A673 (cell line): Measurements from ENCODE around the gene ULK1. TPM values are rescaled to one million over a fixed set of nuclear protein-coding genes. Genes with fewer than 3 reads are reported as not detected.

Experiments
- BruUV-seq: library from RNA; stranded (reverse); fragments of 400-500 nt; replicated peaks from 2 replicates; lab custom pipeline; 2021; lab: Mats Ljungman, UMichigan
- CTCF ChIA-PET: fragments of 300-600 bp; sonication (Branson Sonifier 250); formaldehyde crosslinking; loops from one replicate; lab custom pipeline; 2022; ENCODE audit warnings: antibody characterized with exemption; lab: Charles Lee
- POLR2A ChIA-PET: fragments of 300-600 bp; sonication (Branson Sonifier 250); formaldehyde crosslinking; loops from one replicate; lab custom pipeline; 2022; ENCODE audit warnings: antibody characterized with exemption; ENCODE audit not compliant: low non-redundant PET; lab: Charles Lee
- DNase-seq: peaks from one replicate; pipeline ENCODE4 v3.0.0-alpha.2; 2015; ENCODE audit warnings: low spot score
- H3K27ac ChIP-seq: fragments of 200-600 bp; sonication (generic); 2 replicates; pipeline ENCODE4 v1.5.1; 2016; ENCODE audit warnings: mixed run types, low read depth, mild to moderate bottlenecking, mixed read lengths, antibody characterized with exemption, low read length; ENCODE audit not compliant: poor library complexity, severe bottlenecking
- H3K27me3 ChIP-seq: fragments of 200-600 bp; sonication (generic); replicated peaks from 2 replicates; pipeline ENCODE4 v1.6.1; 2017; ENCODE audit warnings: mixed run types, low read depth, mild to moderate bottlenecking, mixed read lengths, antibody characterized with exemption, low read length; ENCODE audit not compliant: insufficient read depth, poor library complexity
- H3K36me3 ChIP-seq: fragments of 200-600 bp; sonication (generic); 2 replicates; pipeline ENCODE4 v1.6.1; 2016; ENCODE audit warnings: mixed run types, mild to moderate bottlenecking, mixed read lengths, antibody characterized with exemption, low read length; ENCODE audit not compliant: insufficient read depth, poor library complexity, severe bottlenecking
- H3K4me1 ChIP-seq: fragments of 200-600 bp; sonication (generic); 2 replicates; pipeline ENCODE4 v1.6.1; 2017; ENCODE audit warnings: mixed run types, mild to moderate bottlenecking, mixed read lengths, antibody characterized with exemption, low read length; ENCODE audit not compliant: insufficient read depth, poor library complexity, severe bottlenecking
- H3K4me3 ChIP-seq: fragments of 200-600 bp; sonication (generic); 2 replicates; pipeline ENCODE4 v1.5.1; 2016; ENCODE audit warnings: low read depth, mixed run types, mild to moderate bottlenecking, mixed read lengths, low read length; ENCODE audit not compliant: poor library complexity, severe bottlenecking
- H3K9me3 ChIP-seq: fragments of 200-600 bp; sonication (generic); 2 replicates; pipeline ENCODE4 v1.6.1; 2016; ENCODE audit warnings: mixed run types, low read depth, mild to moderate bottlenecking, mixed read lengths, antibody characterized with exemption, low read length; ENCODE audit not compliant: poor library complexity, severe bottlenecking
- EZH2 ChIP-seq: fragments of 200-600 bp; sonication (generic); IDR thresholded peaks from 2 replicates; pipeline ENCODE4 v1.6.1; 2017; ENCODE audit warnings: borderline replicate concordance, low read depth, mild to moderate bottlenecking, mixed read lengths, antibody characterized with exemption, low read length; ENCODE audit not compliant: poor library complexity, severe bottlenecking
- intact Hi-C: fragments of 100-400 bp; cut with micrococcal nuclease; formaldehyde crosslinking; loops from one replicate; pipeline ENCODE4 v1.10.0; 2022; ENCODE audit not compliant: unreplicated experiment
- total RNA-seq: library from RNA; stranded (reverse); gene quantifications from 2 replicates; pipeline ENCODE4 v1.2.3, GENCODE V29; 2021
- TF ChIP-seq, protein P1 (sequence below): fragments of 300-800, 200-600 bp; sonication (generic); conservative IDR thresholded peaks from 2 replicates; pipeline ENCODE4 v1.5.1; 2017; ENCODE audit warnings: low read depth, mild to moderate bottlenecking, antibody characterized with exemption, low read length, moderate library complexity, mixed read lengths

ULK1 gene
- total RNA-seq, 1 experiment from 2014 or later = 57.3 TPM

DNA sequence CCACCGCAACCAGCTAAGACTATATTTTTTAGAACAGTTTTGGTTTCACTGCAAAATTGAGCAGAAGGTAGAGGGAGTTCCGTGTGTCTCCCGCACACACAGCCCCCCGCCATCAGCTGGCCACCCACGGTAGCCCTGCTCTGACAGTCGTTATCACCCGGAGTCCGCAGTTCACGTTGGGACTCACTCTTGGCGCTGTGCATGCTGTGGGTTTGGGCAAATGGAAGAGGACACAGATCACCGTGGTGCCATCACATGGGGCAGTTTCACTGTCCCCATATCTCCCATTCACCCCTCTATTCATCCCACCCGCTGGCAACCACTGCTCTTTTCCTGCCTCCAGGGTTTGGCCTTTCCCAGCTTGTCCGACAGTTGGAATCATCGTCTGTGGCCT is 31.8 kb upstream of the ULK1 start:
- POLR2A ChIA-PET = interaction anchor here (0.5 kb wide), 1 partner anchor 187 kb away, joined by 3 read pairs; no protein-coding TSS in a partner anchor
- Histone ChIP-seq H3K4me1 (peaks cover 26% of the 10 kb centered on the region), H3K4me3 (no peak overlapping the region), H3K36me3 (no peaks in the 10 kb centered on the region), H3K27me3 (no peaks in the 10 kb centered on the region), H3K9me3 (no peaks in the 10 kb centered on the region), H3K27ac (peak overlapping the region; percentile 37)
- BruUV-seq = no TSS peak
- CTCF ChIA-PET = no interaction called here
- intact Hi-C loops = no loop called here
- no peak for DNase-seq
- no peak for TF ChIP-seq EZH2
- TF ChIP-seq, protein P1, sequence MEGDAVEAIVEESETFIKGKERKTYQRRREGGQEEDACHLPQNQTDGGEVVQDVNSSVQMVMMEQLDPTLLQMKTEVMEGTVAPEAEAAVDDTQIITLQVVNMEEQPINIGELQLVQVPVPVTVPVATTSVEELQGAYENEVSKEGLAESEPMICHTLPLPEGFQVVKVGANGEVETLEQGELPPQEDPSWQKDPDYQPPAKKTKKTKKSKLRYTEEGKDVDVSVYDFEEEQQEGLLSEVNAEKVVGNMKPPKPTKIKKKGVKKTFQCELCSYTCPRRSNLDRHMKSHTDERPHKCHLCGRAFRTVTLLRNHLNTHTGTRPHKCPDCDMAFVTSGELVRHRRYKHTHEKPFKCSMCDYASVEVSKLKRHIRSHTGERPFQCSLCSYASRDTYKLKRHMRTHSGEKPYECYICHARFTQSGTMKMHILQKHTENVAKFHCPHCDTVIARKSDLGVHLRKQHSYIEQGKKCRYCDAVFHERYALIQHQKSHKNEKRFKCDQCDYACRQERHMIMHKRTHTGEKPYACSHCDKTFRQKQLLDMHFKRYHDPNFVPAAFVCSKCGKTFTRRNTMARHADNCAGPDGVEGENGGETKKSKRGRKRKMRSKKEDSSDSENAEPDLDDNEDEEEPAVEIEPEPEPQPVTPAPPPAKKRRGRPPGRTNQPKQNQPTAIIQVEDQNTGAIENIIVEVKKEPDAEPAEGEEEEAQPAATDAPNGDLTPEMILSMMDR = no peak

DNA sequence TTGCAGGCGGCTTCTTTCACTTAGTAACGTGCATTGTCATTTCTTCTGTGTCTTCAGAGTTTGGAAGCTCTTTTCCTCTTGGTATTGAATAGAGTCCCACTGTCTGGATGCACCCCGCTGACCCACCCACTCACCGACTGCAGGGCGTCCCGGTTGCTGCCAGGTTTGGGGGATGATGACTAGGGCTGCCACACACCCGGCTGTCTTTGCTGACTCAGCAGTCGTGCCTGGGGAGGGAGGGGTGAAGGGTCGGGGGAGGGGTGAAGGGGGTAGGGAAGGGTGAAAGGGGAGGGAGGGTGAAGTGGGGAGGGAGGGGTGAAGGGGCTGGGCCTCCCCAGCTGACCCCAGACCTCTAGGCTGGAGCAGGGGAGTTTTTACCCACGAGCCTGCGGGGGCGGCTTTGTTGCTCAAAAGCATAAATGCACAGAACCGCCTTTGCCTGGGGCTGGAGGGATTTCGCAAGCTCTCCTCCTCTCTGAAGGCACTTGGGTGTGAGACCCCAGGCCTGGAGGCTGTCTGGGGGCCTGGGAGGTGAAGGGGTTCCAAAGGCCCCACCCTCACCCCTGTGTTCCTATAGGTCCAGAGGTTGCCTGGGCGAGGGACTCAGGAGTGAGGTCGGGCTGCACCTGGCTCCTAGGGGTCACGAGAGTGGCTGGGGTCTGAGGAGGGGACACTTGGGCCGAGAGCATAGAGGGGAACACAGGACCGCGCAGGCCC is 31.3 kb upstream of the ULK1 start:
- POLR2A ChIA-PET = interaction anchor here (0.5 kb wide), 1 partner anchor 187 kb away, joined by 3 read pairs; no protein-coding TSS in a partner anchor
- Histone ChIP-seq H3K9me3 (no peaks in the 10 kb centered on the region), H3K4me1 (peaks cover 26% of the 10 kb centered on the region), H3K36me3 (no peaks in the 10 kb centered on the region), H3K4me3 (no peak overlapping the region), H3K27me3 (no peaks in the 10 kb centered on the region), H3K27ac (peak overlapping the region; percentile 37)
- no peak for TF ChIP-seq EZH2
- TF ChIP-seq, protein P1 = no peak
- intact Hi-C loops = no loop called here
- CTCF ChIA-PET = interaction anchor here (0.5 kb wide), 1 partner anchor 21 kb away, joined by 3 read pairs; no protein-coding TSS in a partner anchor
- DNase-seq = peak; percentile 82
- BruUV-seq = no TSS peak

DNA sequence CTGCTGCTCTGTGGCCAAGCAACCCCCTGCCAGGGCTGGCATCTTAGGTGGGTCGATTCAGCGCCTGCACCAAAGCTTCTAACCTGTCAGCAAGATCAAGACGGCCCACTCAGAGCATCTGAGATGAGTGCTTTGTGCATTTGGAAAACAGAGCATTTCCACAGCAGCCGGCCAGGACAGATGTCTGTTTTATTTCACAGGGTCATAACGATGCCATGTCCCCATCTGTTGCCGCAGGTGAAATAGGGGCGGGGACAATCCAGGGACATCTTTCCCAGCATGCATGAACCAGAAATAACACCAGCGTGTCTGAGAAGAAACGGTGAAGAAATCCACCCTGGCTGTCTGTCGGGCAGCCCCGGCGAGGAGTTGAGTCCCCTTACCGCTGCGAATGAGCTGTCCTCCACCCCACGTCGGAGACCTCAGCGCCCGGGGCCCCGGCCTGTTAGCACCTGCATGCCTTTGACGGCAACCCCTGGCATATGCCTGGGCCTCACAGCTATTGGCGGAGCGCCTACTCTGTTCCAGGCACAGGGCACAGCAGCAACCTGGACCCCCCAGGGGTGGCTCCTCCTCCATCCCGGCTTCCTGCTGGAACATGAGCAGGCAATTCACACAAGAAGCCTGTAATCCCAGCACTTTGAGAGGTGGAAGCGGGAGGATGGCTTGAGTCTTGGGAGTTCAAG is 30.6 kb upstream of the ULK1 start:
- H3K27ac ChIP-seq = no peak overlapping the region
- ChIA-PET CTCF (interaction anchor here (0.5 kb wide), 1 partner anchor 20 kb away, joined by 3 read pairs; no protein-coding TSS in a partner anchor), POLR2A (no interaction called here)
- BruUV-seq = no TSS peak
- H3K27me3 ChIP-seq = no peaks in the 10 kb centered on the region
- no peak for DNase-seq
- no peak for TF ChIP-seq EZH2
- H3K4me1 ChIP-seq = peaks cover 26% of the 10 kb centered on the region
- no peak overlapping the region for H3K4me3 ChIP-seq
- no peaks in the 10 kb centered on the region for H3K36me3 ChIP-seq
- no peaks in the 10 kb centered on the region for H3K9me3 ChIP-seq
- intact Hi-C loops = no loop called here
